ENCODE data around the gene RBM22.

- TF ChIP-seq CTCF (IDR thresholded peaks at IDR 0.05; ENCODE audit: low read length) (no peak), EZH2 (IDR thresholded peaks at IDR 0.05; ENCODE audit: borderline replicate concordance, low read length) (no peak)
These were observed 53.3 kb downstream of the RBM22 start for GRCh38 chr5:150647275-150648251.
